Esophagus squamous epithelium (tissue), 5 donors: ENCODE measurements around the gene STIL. TPM values are rescaled to one million over a fixed set of nuclear protein-coding genes. Genes with fewer than 3 reads are reported as not detected.

ENCODE experiments used
- DNase-seq: peaks from one replicate; lab custom pipeline; 2025; lab: John Stamatoyannopoulos, UW
- H3K27ac ChIP-seq, 4 donors: fragments of 200-600 bp; sonication (generic); one replicate each; pipeline ENCODE4 v1.5.1; 2016 to 2019; ENCODE audit warnings: mild to moderate bottlenecking in 1 of 4
- H3K27me3 ChIP-seq, 4 donors: fragments of 200-600 bp; sonication (generic); 1 replicate in 3 of 4; 2 replicates in 1 of 4; pipeline versions ENCODE4 v1.5.1 to v1.6.0; 2017 to 2021; ENCODE audit warnings: antibody characterized with exemption in 1 of 4
- H3K36me3 ChIP-seq, 3 donors: fragments of 200-600 bp; sonication (generic); one replicate each; pipeline ENCODE4 v1.5.1; 2016 to 2019
- H3K4me1 ChIP-seq, 3 donors: fragments of 200-600 bp; sonication (generic); one replicate each; pipeline ENCODE4 v1.5.1; 2017 to 2019
- H3K4me3 ChIP-seq, 4 donors: fragments of 200-600 bp; sonication (generic); 1 replicate in 3 of 4; 2 replicates in 1 of 4; pipeline ENCODE4 v1.5.1; 2016 to 2019; ENCODE audit warnings: mild to moderate bottlenecking in 2 of 4, moderate library complexity in 1 of 4
- H3K9me3 ChIP-seq, 3 donors: fragments of 200-600 bp; sonication (generic); one replicate each; pipeline ENCODE4 v1.5.1; 2016 to 2019
- CTCF ChIP-seq, 6 experiments: fragments of 450-650 bp in 4 of 6; fragments of 200-600 bp in 2 of 6; sonication (generic) in 2 of 6; IDR thresholded peaks; one replicate each; pipeline ENCODE4 v1.5.1; 2016 to 2019; ENCODE audit warnings: antibody characterized with exemption in 6 of 6, mild to moderate bottlenecking in 4 of 6, moderate library complexity in 4 of 6
- POLR2A ChIP-seq, 4 donors: fragments of 450-650 bp; IDR thresholded peaks; one replicate each; pipeline ENCODE4 v1.6.1; 2017; ENCODE audit warnings: antibody characterized with exemption in 4 of 4, mild to moderate bottlenecking in 4 of 4, moderate library complexity in 3 of 4
- WGBS, 2 donors: methylation state at CpG; one replicate each; pipeline ENCODE4 v1.1.5; 2018; 5-methylcytosine and 5-hydroxymethylcytosine counted together
- intact Hi-C: fragments of 100-400 bp; cut with DNase I; formaldehyde crosslinking; loops from one replicate; pipeline ENCODE4 v1.15.0; 2022
- total RNA-seq, 4 donors: library from RNA; depleted of rRNA; stranded (reverse); fragments of >200 nt; gene quantifications; one replicate each; pipeline ENCODE4 v1.1.0, GENCODE V29; 2016
- donor health status: DM: yes; HTN: yes; CAD: no.

The STIL gene
- total RNA-seq, 4 donors from 2014 or later = 4.2 to 15.1 (median 6.8) TPM

- 72 to 88% methylated on average over 4 of the region's 4 CpGs for WGBS, 2 donors
- Histone ChIP-seq H3K36me3 (no peaks in the 10 kb centered on the region), H3K27me3 (peaks cover 0 to 16% (median 0%) of the 10 kb centered on the region in 4 donors), H3K27ac (no peak overlapping the region), H3K9me3 (no peaks in the 10 kb centered on the region), H3K4me3 (no peak overlapping the region), H3K4me1 (peaks cover 0 to 9% (median 4%) of the 10 kb centered on the region in 3 donors)
- intact Hi-C loops = no loop called here
- TF ChIP-seq CTCF (IDR thresholded peaks at IDR 0.05) = no peak
- TF ChIP-seq POLR2A (IDR thresholded peaks at IDR 0.05) = no peak
- no peak for DNase-seq
These were observed 98.2 kb downstream of the STIL start for GRCh38 chr1:47215713-47216112.

GRCh38 chr1:47214549-47214948 lies 99.4 kb downstream of the STIL start:
- Histone ChIP-seq H3K27me3 (peaks cover 0 to 14% (median 0%) of the 10 kb centered on the region in 4 donors), H3K36me3 (no peaks in the 10 kb centered on the region), H3K9me3 (no peaks in the 10 kb centered on the region), H3K27ac (no peak overlapping the region), H3K4me1 (peaks cover 0 to 9% (median 4%) of the 10 kb centered on the region in 3 donors), H3K4me3 (no peak overlapping the region)
- intact Hi-C loops = no loop called here
- WGBS, 2 donors = 41 to 58% methylated on average over 3 of the region's 3 CpGs
- DNase-seq = no peak
- TF ChIP-seq CTCF (IDR thresholded peaks at IDR 0.05) = no peak
- TF ChIP-seq POLR2A (IDR thresholded peaks at IDR 0.05) = no peak

GRCh38 chr1:47213230-47213963 lies 100.5 kb downstream of the STIL start:
- Histone ChIP-seq H3K4me1 (peaks cover 0 to 9% (median 4%) of the 10 kb centered on the region in 3 donors), H3K4me3 (no peak overlapping the region), H3K36me3 (no peaks in the 10 kb centered on the region), H3K9me3 (no peaks in the 10 kb centered on the region), H3K27ac (peak overlapping the region in 2 of 4 donors; percentile 20 to 70), H3K27me3 (peaks cover 0 to 19% (median 0%) of the 10 kb centered on the region in 4 donors)
- DNase-seq = no peak
- intact Hi-C loops = no loop called here
- 64 to 91% methylated on average over 7 of the region's 11 CpGs for WGBS, 2 donors
- TF ChIP-seq POLR2A (IDR thresholded peaks at IDR 0.05) (no peak), CTCF (IDR thresholded peaks at IDR 0.05) (no peak)

GRCh38 chr1:47212636-47213229 lies 101.2 kb downstream of the STIL start:
- TF ChIP-seq CTCF (IDR thresholded peaks at IDR 0.05) = no peak
- TF ChIP-seq POLR2A (IDR thresholded peaks at IDR 0.05) = no peak
- Histone ChIP-seq H3K27me3 (peaks cover 0 to 25% (median 0%) of the 10 kb centered on the region in 4 donors), H3K36me3 (no peaks in the 10 kb centered on the region), H3K4me1 (peaks cover 0 to 9% (median 4%) of the 10 kb centered on the region in 3 donors), H3K4me3 (no peak overlapping the region), H3K27ac (peak overlapping the region in 3 of 4 donors; percentile 55 to 70 (median 69)), H3K9me3 (no peaks in the 10 kb centered on the region)
- DNase-seq = no peak
- intact Hi-C loops = no loop called here
- WGBS, 2 donors = 59 to 87% methylated on average over 3 to 4 of the region's 4 CpGs

- Histone ChIP-seq H3K4me1 (peaks cover 0 to 9% (median 4%) of the 10 kb centered on the region in 3 donors), H3K9me3 (no peaks in the 10 kb centered on the region), H3K27ac (peak overlapping the region in 3 of 4 donors; percentile 55 to 70 (median 69)), H3K36me3 (no peaks in the 10 kb centered on the region), H3K27me3 (peaks cover 0 to 27% (median 0%) of the 10 kb centered on the region in 4 donors), H3K4me3 (no peak overlapping the region)
- TF ChIP-seq CTCF (IDR thresholded peaks at IDR 0.05) (no peak), POLR2A (IDR thresholded peaks at IDR 0.05) (no peak)
- DNase-seq = no peak
- 64% methylated on average over 6 to 9 of the region's 9 CpGs for WGBS, 2 donors
- intact Hi-C loops = no loop called here
These were observed 102.1 kb downstream of the STIL start for GRCh38 chr1:47211796-47212269.
